Loucy (cell line): ENCODE data around the gene OR13C4.

Source experiments
- H2AFZ ChIP-seq: fragments of 200-600 bp; sonication (generic); 2 replicates; pipeline ENCODE4 v1.6.0; 2016; ENCODE audit warnings: antibody characterized with exemption, mild to moderate bottlenecking, low read length, moderate library complexity
- H3F3A ChIP-seq: fragments of 200-600 bp; 2 replicates; pipeline ENCODE4 v1.6.0; 2016; ENCODE audit warnings: antibody characterized with exemption, low read depth, mild to moderate bottlenecking
- H3K27me3 ChIP-seq: fragments of 200-600 bp; sonication (generic); 2 replicates; pipeline ENCODE4 v1.6.1; 2014; ENCODE audit warnings: low read length, mild to moderate bottlenecking; ENCODE audit not compliant: insufficient read depth, poor library complexity, severe bottlenecking
- H3K36me3 ChIP-seq: fragments of 200-600 bp; sonication (generic); 2 replicates; pipeline ENCODE4 v1.6.1; 2016; ENCODE audit warnings: low read length; ENCODE audit not compliant: insufficient read depth
- H3K4me1 ChIP-seq: fragments of 200-600 bp; sonication (generic); 2 replicates; pipeline ENCODE4 v1.5.1; 2014; ENCODE audit warnings: low read length, mild to moderate bottlenecking; ENCODE audit not compliant: insufficient read depth, poor library complexity, severe bottlenecking
- H3K4me2 ChIP-seq: fragments of 200-600 bp; sonication (generic); 2 replicates; pipeline ENCODE4 v1.6.0; 2014; ENCODE audit warnings: antibody characterized with exemption, low read length, low read depth, mild to moderate bottlenecking; ENCODE audit not compliant: poor library complexity, severe bottlenecking
- H3K4me3 ChIP-seq: fragments of 200-600 bp; sonication (generic); 2 replicates; pipeline ENCODE4 v1.5.1; 2014; ENCODE audit warnings: low read length, mild to moderate bottlenecking, mixed read lengths; ENCODE audit not compliant: poor library complexity, severe bottlenecking
- H3K79me2 ChIP-seq: fragments of 200-600 bp; sonication (generic); 2 replicates; pipeline ENCODE4 v1.6.1; 2014; ENCODE audit warnings: low read length; ENCODE audit not compliant: insufficient read depth
- H3K9ac ChIP-seq: fragments of 200-600 bp; sonication (generic); 2 replicates; pipeline ENCODE4 v1.6.0; 2014; ENCODE audit warnings: mild to moderate bottlenecking, low read depth, low read length, moderate library complexity; ENCODE audit not compliant: poor library complexity, severe bottlenecking
- H3K9me2 ChIP-seq: fragments of 200-600 bp; sonication (generic); replicated peaks from 2 replicates; pipeline ENCODE4 v1.6.1; 2016; ENCODE audit warnings: low read depth, low read length, mixed read lengths
- H3K9me3 ChIP-seq: fragments of 200-600 bp; sonication (generic); 2 replicates; pipeline ENCODE4 v1.6.1; 2014; ENCODE audit warnings: mild to moderate bottlenecking, antibody characterized with exemption, low read length, low read depth; ENCODE audit not compliant: insufficient read depth
- H4K20me1 ChIP-seq: fragments of 200-600 bp; sonication (generic); 2 replicates; pipeline ENCODE4 v1.6.0; 2014; ENCODE audit warnings: antibody characterized with exemption, low read length, mild to moderate bottlenecking; ENCODE audit not compliant: insufficient read depth, poor library complexity, severe bottlenecking
- EZH2phosphoT487 ChIP-seq: fragments of 200-600 bp; IDR thresholded peaks from 2 replicates; pipeline ENCODE4 v1.6.1; 2018; ENCODE audit warnings: antibody characterized with exemption, mild to moderate bottlenecking, moderate library complexity, borderline replicate concordance
- TF ChIP-seq, protein P1 (sequence below): fragments of 200-600 bp; sonication (generic); conservative IDR thresholded peaks from 2 replicates; pipeline ENCODE4 v1.5.1; 2014; ENCODE audit warnings: mild to moderate bottlenecking, antibody characterized with exemption, low read length

Gene OR13C4

DNA sequence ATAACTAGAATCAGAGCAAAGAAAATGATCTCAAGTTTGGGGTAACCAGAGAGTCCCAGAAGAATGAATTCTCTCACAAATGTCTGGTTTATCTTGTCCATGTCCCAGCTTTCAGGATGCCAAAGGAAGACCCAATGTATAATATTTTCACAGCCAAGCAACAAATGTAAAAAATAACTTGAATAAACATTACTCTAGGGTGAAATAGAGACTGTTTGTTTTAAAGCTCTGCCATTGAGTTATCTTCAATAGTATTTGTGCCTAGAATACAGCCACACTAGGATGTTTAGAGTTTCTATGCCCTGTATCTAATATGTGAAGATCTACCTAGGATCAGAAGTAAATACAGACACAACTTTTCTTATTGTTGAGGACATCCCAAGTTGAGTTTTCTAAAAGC lies at the start of gene OR13C4:
Gene OR13C4, minus strand, starts transcription at position 101 of the 400 bp plus-strand sequence. Its CDS starts 0 bp downstream, at position 101.
- Histone ChIP-seq H3K9me2 (no peaks in the 10 kb centered on the region), H4K20me1 (no peaks in the 10 kb centered on the region), H3K4me1 (no peaks in the 10 kb centered on the region), H3K9me3 (no peaks in the 10 kb centered on the region), H3K79me2 (no peaks in the 10 kb centered on the region), H3K9ac (no peak within 1 kb of the TSS), H3K4me3 (no peak within 1 kb of the TSS), H3F3A (no peaks in the 10 kb centered on the region), H3K36me3 (no peaks in the 10 kb centered on the region), H2AFZ (no peak within 1 kb of the TSS), H3K27me3 (no peaks in the 10 kb centered on the region), H3K4me2 (no peak within 1 kb of the TSS)
- no peak for TF ChIP-seq EZH2phosphoT487
- TF ChIP-seq, protein P1, sequence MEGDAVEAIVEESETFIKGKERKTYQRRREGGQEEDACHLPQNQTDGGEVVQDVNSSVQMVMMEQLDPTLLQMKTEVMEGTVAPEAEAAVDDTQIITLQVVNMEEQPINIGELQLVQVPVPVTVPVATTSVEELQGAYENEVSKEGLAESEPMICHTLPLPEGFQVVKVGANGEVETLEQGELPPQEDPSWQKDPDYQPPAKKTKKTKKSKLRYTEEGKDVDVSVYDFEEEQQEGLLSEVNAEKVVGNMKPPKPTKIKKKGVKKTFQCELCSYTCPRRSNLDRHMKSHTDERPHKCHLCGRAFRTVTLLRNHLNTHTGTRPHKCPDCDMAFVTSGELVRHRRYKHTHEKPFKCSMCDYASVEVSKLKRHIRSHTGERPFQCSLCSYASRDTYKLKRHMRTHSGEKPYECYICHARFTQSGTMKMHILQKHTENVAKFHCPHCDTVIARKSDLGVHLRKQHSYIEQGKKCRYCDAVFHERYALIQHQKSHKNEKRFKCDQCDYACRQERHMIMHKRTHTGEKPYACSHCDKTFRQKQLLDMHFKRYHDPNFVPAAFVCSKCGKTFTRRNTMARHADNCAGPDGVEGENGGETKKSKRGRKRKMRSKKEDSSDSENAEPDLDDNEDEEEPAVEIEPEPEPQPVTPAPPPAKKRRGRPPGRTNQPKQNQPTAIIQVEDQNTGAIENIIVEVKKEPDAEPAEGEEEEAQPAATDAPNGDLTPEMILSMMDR: no peak

DNA sequence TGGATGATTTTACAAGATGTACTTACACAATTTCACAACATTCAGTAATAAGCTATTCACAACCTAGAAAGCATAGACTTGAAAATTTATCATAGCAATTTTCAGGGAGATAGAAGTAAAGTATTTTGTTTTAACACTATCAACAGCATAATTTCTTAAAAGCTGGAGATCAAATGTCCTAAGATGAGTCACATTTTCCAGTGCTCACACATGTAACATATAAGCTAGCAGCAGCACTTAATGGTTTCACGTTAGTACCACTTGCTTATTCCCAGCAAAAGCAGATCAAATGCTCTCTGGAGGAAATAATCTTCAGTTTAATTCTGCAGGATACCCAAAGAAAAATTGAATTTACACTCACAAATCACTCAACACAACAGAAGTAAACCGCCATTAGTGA lies 48.4 kb upstream of the OR13C4 start:
- no peak for TF ChIP-seq EZH2phosphoT487
- TF ChIP-seq, protein P1: no peak
- no peak overlapping the region for H3K9ac ChIP-seq

DNA sequence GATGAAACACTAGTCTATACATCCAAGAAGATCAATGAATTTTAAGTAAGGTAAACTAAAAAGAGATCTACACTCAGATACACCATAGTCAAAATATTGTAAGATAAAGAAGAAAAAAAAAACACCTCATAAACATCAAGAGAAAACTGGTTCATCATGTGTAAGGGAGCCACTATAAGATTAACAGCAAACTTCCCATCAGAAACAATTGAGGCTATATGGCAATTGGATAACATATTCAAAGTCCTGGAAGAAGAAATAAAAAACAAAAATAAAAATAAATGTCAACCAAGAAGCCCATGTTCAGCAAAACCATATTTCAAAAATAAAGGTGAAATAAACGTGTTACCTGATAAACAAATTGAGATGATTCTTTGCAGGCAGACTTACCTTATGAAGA lies 45.6 kb upstream of the OR13C4 start:
- Histone ChIP-seq H4K20me1 (no peaks in the 10 kb centered on the region), H3K79me2 (no peaks in the 10 kb centered on the region), H3K4me3 (no peak overlapping the region), H3K9me3 (no peaks in the 10 kb centered on the region), H3K4me2 (no peak overlapping the region), H3K36me3 (no peaks in the 10 kb centered on the region), H3K27me3 (no peaks in the 10 kb centered on the region), H3K9me2 (0 out of 2 replicates have a peak, but pooled peaks cover 3% of the 10 kb centered on the region), H3K9ac (no peak overlapping the region), H3K4me1 (no peaks in the 10 kb centered on the region), H2AFZ (no peak overlapping the region), H3F3A (no peaks in the 10 kb centered on the region)
- TF ChIP-seq, protein P1: no peak
- TF ChIP-seq EZH2phosphoT487: no peak

More for the DNA sequence above, 48.4 kb upstream of the OR13C4 start:
- H3K9me2 ChIP-seq: 0 out of 2 replicates have a peak, but pooled peaks cover 3% of the 10 kb centered on the region
- H3K4me2 ChIP-seq: no peak overlapping the region
- no peak overlapping the region for H2AFZ ChIP-seq
- H3K4me1 ChIP-seq: no peaks in the 10 kb centered on the region
- H3K36me3 ChIP-seq: no peaks in the 10 kb centered on the region
- H4K20me1 ChIP-seq: no peaks in the 10 kb centered on the region
- no peaks in the 10 kb centered on the region for H3F3A ChIP-seq
- H3K27me3 ChIP-seq: no peaks in the 10 kb centered on the region
- no peak overlapping the region for H3K4me3 ChIP-seq
- H3K79me2 ChIP-seq: no peaks in the 10 kb centered on the region
- H3K9me3 ChIP-seq: no peaks in the 10 kb centered on the region
